B cell (primary cell): Measurements from ENCODE around the gene EEF1A2.

Experiments used
- EZH2 ChIP-seq: IDR thresholded peaks from 2 replicates; pipeline ENCODE4 v1.6.1; 2012; ENCODE audit warnings: borderline replicate concordance, low read depth, mild to moderate bottlenecking, moderate library complexity, low read length; ENCODE audit not compliant: insufficient read depth, poor library complexity, severe bottlenecking
- TF ChIP-seq, protein P1 (sequence below): fragments of 200-600 bp; IDR thresholded peaks from one replicate; pipeline ENCODE4 v1.8.0; 2022; ENCODE audit warnings: antibody characterized with exemption, mild to moderate bottlenecking

DNA sequence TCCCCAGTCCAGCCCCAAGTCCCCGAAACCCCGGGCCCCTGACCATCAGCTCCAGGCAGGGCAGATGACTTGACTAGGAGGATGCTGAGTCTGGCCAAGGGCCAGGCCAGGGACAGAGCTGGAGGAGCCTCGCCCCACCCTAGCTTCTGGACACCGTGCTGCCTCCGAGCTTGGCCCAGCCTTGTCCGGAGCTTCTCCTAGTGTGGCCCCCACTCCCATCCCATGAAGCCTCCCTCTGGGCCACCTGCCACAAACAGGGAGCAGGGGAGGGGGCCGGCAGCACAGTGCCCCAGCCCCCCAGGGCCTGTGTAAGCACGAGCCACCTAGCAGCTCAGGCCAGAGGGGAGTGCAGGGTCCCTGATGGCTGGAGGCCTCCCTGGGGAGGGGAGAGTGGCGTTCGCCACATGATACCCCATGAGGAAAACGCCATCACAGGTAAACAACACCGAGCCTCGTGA is 5.3 kb downstream of the EEF1A2 start:
- TF ChIP-seq, protein P1, sequence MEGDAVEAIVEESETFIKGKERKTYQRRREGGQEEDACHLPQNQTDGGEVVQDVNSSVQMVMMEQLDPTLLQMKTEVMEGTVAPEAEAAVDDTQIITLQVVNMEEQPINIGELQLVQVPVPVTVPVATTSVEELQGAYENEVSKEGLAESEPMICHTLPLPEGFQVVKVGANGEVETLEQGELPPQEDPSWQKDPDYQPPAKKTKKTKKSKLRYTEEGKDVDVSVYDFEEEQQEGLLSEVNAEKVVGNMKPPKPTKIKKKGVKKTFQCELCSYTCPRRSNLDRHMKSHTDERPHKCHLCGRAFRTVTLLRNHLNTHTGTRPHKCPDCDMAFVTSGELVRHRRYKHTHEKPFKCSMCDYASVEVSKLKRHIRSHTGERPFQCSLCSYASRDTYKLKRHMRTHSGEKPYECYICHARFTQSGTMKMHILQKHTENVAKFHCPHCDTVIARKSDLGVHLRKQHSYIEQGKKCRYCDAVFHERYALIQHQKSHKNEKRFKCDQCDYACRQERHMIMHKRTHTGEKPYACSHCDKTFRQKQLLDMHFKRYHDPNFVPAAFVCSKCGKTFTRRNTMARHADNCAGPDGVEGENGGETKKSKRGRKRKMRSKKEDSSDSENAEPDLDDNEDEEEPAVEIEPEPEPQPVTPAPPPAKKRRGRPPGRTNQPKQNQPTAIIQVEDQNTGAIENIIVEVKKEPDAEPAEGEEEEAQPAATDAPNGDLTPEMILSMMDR: no peak
- TF ChIP-seq EZH2: no peak
